ENCODE results near the gene CACNA1C. TPM values are rescaled to one million over a fixed set of nuclear protein-coding genes. Genes with fewer than 3 reads are reported as not detected.

Gene CACNA1C
- total and polyA plus RNA-seq, 10 of the 15 experiments (the other 5 are each of a cell fraction or from before 2014, with no cell fraction given): under 0.01 to 0.15 (median 0.09) TPM; not detected in 5

DNA sequence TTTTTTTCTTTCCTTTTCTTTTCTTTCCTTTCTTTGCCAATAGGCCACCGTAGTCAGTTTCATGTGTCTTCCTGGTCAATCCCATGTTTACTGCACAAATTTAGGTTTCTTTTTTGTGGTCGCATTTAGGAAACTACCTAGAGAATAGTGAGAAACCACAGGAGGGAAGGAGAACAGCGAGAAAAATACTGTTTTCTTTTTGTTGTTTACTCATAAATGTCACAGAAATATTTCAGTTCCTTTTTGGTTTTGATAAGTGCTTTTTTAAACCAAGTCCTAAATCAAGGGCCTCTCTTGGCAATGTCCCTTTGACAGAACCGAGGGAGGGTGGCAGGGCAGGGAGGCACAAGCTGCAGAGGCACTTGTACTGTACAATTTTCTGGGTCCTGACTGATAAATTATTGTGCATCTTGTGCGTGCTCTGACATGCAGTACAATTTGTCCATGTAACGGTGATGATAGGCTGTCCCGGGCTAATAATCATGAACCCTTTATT lies 326.1 kb downstream of the CACNA1C start (continued):
- TF ChIP-seq CREM (IDR thresholded peaks at IDR 0.05; ENCODE audit: low read depth): peak; percentile 31; the same call in 1 of the 2 replicates
- no peak for TF ChIP-seq NR2C1 (IDR thresholded peaks at IDR 0.05)
- peak; percentile 85 for TF ChIP-seq CBFB (IDR thresholded peaks at IDR 0.05; ENCODE audit: low read depth)

DNA sequence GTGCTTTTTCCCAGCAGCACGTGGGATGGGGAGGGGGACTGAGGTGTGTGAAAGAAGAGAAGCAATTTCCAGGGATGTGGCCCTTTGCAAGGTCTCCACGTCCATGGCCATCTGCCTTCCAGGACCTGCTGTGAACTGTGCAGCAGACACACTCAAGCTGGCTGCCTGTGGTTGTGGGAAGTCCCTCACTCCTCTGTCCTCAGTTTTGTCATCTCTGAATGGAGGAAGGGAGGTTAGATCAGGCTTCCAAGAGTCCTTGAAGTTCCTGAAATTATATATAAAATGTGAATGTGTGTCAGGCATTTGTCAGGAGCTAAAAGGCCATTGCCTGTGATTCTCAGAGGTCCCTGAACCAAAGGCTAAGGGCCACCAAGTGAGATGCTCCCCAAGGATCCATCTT lies 328.2 kb downstream of the CACNA1C start:
- FAIRE-seq (no peak), ATAC-seq (no peak), DNase-seq (ENCODE audit: low read depth, low spot score) (no peak)
- WGBS (ENCODE audit: insufficient coverage, insufficient replicate concordance, low lambda C conversion rate, missing lambda C conversion rate): 8% methylated on average over 2 of the region's 2 CpGs
- no peak overlapping the region for H2AFZ ChIP-seq (ENCODE audit: control insufficient read depth, low read depth, low read length)
- H3K9me3 ChIP-seq (replicated peaks; ENCODE audit: control insufficient read depth, insufficient read depth, low read length): no peaks in the 10 kb centered on the region; the same call in 2 of the 3 replicates
- CTCF ChIA-PET: interaction anchor here (1.3 kb wide), 1 partner anchor 14 kb away, joined by 6 read pairs; no protein-coding TSS in a partner anchor
- no peaks in the 10 kb centered on the region for H4K20me1 ChIP-seq (ENCODE audit: control insufficient read depth, insufficient read depth)
- POLR2A ChIA-PET: no interaction called here
- peak overlapping the region; percentile 44 for H3K4me2 ChIP-seq (ENCODE audit: control insufficient read depth, insufficient read depth)
- SMC1A ChIA-PET (ENCODE audit: uncharacterized antibody, unreplicated experiment): interaction anchor here (1.1 kb wide), 2 partner anchors 12 to 20 kb away, joined by 3 read pairs; no protein-coding TSS in a partner anchor
- in situ Hi-C loops (cut with MboI): no loop called here
- H3K36me3 ChIP-seq (ENCODE audit: control insufficient read depth in 2 of 2, insufficient read depth in 2 of 2, low read length in 1 of 2): no peaks in the 10 kb centered on the region
- intact Hi-C loops (cut with micrococcal nuclease; ENCODE audit: unreplicated experiment): no loop called here
- no peaks in the 10 kb centered on the region; a peak in 1 of 4 replicates for H3K27me3 ChIP-seq (replicated peaks in 1 of 2; ENCODE audit: control insufficient read depth in 2 of 2, insufficient read depth in 2 of 2, low read length in 1 of 2)
- no peak overlapping the region for H3K4me3 ChIP-seq
- RAD21 ChIA-PET (ENCODE audit: unreplicated experiment): no interaction called here
- no peak overlapping the region for H3K9ac ChIP-seq (ENCODE audit: control insufficient read depth, insufficient read depth, low read length)
- no peak overlapping the region for H3K27ac ChIP-seq (ENCODE audit: control insufficient read depth, insufficient read depth)
- H3K79me2 ChIP-seq (ENCODE audit: control insufficient read depth, insufficient read depth, low read length): no peaks in the 10 kb centered on the region
- no TSS peak for BruUV-seq (replicated peaks)
- peaks cover 57% of the 10 kb centered on the region for H3K4me1 ChIP-seq (ENCODE audit: control insufficient read depth, insufficient read depth, low read length)
- TF ChIP-seq HDAC2 (IDR thresholded peaks at IDR 0.05) (no peak), BRCA1 (IDR thresholded peaks at IDR 0.05; ENCODE audit: low read depth, low read length) (no peak), BACH1 (IDR thresholded peaks at IDR 0.05; ENCODE audit: borderline replicate concordance) (no peak), SMAD1 (IDR thresholded peaks at IDR 0.05; ENCODE audit: low read depth, partially characterized antibody) (no peak), NFIC (IDR thresholded peaks at IDR 0.05; ENCODE audit: low read depth, low read length) (no peak), RUNX3 (IDR thresholded peaks at IDR 0.05; ENCODE audit: low read length) (peak; percentile 28; the same call in 1 of the 2 replicates), TCF12 (IDR thresholded peaks at IDR 0.05; ENCODE audit: low read depth, low read length) (0 out of 2 replicates have a peak, but pooled peaks have one; percentile 38), MXI1 (IDR thresholded peaks at IDR 0.05; ENCODE audit: low read depth, low read length) (no peak), ZNF622 (IDR thresholded peaks at IDR 0.05) (no peak), IKZF2 (IDR thresholded peaks at IDR 0.05) (no peak), MEF2A (IDR thresholded peaks at IDR 0.05; ENCODE audit: insufficient read depth, low read depth, low read length) (no peak), STAT3 (IDR thresholded peaks at IDR 0.05; ENCODE audit: low read depth, low read length) (no peak), ZNF207 (IDR thresholded peaks at IDR 0.05; ENCODE audit: borderline replicate concordance) (no peak)
- TF ChIP-seq, protein P1, sequence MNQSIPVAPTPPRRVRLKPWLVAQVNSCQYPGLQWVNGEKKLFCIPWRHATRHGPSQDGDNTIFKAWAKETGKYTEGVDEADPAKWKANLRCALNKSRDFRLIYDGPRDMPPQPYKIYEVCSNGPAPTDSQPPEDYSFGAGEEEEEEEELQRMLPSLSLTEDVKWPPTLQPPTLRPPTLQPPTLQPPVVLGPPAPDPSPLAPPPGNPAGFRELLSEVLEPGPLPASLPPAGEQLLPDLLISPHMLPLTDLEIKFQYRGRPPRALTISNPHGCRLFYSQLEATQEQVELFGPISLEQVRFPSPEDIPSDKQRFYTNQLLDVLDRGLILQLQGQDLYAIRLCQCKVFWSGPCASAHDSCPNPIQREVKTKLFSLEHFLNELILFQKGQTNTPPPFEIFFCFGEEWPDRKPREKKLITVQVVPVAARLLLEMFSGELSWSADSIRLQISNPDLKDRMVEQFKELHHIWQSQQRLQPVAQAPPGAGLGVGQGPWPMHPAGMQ (IDR thresholded peaks at IDR 0.05; ENCODE audit: borderline replicate concordance): no peak
- TF ChIP-seq, protein P2, sequence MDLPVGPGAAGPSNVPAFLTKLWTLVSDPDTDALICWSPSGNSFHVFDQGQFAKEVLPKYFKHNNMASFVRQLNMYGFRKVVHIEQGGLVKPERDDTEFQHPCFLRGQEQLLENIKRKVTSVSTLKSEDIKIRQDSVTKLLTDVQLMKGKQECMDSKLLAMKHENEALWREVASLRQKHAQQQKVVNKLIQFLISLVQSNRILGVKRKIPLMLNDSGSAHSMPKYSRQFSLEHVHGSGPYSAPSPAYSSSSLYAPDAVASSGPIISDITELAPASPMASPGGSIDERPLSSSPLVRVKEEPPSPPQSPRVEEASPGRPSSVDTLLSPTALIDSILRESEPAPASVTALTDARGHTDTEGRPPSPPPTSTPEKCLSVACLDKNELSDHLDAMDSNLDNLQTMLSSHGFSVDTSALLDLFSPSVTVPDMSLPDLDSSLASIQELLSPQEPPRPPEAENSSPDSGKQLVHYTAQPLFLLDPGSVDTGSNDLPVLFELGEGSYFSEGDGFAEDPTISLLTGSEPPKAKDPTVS (IDR thresholded peaks at IDR 0.05; ENCODE audit: low read depth, low read length): no peak

Data from GM12878 (cell line).